Glutamatergic neuron (in vitro differentiated cells): ENCODE data around the gene HOXD12. TPM values are rescaled to one million over a fixed set of nuclear protein-coding genes. Genes with fewer than 3 reads are reported as not detected.

Experiments used
- DNase-seq: peaks from one replicate; pipeline ENCODE4 v3.0.0; 2022
- H3K27ac Mint-ChIP-seq: one replicate; pipeline ENCODE4 v1.8.0; 2020; ENCODE audit warnings: mild to moderate bottlenecking, mixed read lengths, inconsistent platforms; ENCODE audit not compliant: unreplicated experiment
- H3K27me3 Mint-ChIP-seq: one replicate; pipeline ENCODE4 v1.8.0; 2020; ENCODE audit warnings: mild to moderate bottlenecking, moderate library complexity, mixed read lengths, inconsistent platforms; ENCODE audit not compliant: unreplicated experiment
- H3K36me3 Mint-ChIP-seq: one replicate; pipeline ENCODE4 v1.8.0; 2020; ENCODE audit warnings: mild to moderate bottlenecking, mixed read lengths, inconsistent platforms; ENCODE audit not compliant: unreplicated experiment
- H3K4me1 Mint-ChIP-seq: one replicate; pipeline ENCODE4 v1.8.0; 2020; ENCODE audit warnings: mild to moderate bottlenecking, low read depth, mixed read lengths, inconsistent platforms; ENCODE audit not compliant: unreplicated experiment
- H3K4me3 Mint-ChIP-seq: one replicate; pipeline ENCODE4 v1.8.0; 2020; ENCODE audit warnings: mild to moderate bottlenecking, mixed read lengths, inconsistent platforms; ENCODE audit not compliant: unreplicated experiment
- H3K9me3 Mint-ChIP-seq: one replicate; pipeline ENCODE4 v1.8.0; 2020; ENCODE audit warnings: mild to moderate bottlenecking, moderate library complexity, mixed read lengths, inconsistent platforms; ENCODE audit not compliant: unreplicated experiment
- microRNA-seq: library from miRNA; unstranded; fragments of <30 nt; microRNA quantifications from one replicate; pipeline ENCODE4, GENCODE V29; 2020; ENCODE audit not compliant: unreplicated experiment
- total RNA-seq: library from RNA; stranded (reverse); fragmentation: NEBNext Ultra II Directional; extraction: Animal tissue kit (Norgen Biotek cat#: 25700); gene quantifications from one replicate; pipeline ENCODE4 v1.2.1, GENCODE V29; 2021; ENCODE audit not compliant: unreplicated experiment
- TF ChIP-seq, protein P1 (sequence below): fragments of 200-600 bp; sonication (generic); IDR thresholded peaks from one replicate; pipeline ENCODE4 v1.5.0; 2021; ENCODE audit not compliant: partially characterized antibody, unreplicated experiment

The HOXD12 gene
- total RNA-seq, 1 donor from 2014 or later, result not detected

DNA sequence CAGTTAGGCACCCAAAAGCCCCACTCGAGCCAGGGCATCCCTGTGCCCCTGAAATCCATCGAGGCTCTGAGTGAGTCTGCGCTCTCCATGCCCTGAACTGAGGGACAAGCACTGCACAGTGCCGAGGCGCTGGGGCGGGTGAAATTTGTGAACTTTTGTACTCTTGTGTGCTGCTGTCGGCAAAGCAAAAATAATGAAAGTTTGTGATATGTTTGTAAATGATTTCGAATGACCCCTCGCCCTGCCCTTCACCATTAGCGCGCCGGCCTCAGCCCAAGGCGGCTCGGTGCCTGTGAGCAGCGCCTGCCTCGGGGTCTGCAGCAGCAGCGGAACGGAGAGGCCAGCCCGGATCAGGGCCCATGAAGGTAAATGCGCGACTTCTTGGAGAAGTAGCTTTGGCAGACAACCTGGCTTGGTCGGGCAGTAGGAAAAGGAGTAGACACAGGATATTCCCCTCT is 49.9 kb downstream of the HOXD12 start:
- DNase-seq, result no peak
- TF ChIP-seq, protein P1, sequence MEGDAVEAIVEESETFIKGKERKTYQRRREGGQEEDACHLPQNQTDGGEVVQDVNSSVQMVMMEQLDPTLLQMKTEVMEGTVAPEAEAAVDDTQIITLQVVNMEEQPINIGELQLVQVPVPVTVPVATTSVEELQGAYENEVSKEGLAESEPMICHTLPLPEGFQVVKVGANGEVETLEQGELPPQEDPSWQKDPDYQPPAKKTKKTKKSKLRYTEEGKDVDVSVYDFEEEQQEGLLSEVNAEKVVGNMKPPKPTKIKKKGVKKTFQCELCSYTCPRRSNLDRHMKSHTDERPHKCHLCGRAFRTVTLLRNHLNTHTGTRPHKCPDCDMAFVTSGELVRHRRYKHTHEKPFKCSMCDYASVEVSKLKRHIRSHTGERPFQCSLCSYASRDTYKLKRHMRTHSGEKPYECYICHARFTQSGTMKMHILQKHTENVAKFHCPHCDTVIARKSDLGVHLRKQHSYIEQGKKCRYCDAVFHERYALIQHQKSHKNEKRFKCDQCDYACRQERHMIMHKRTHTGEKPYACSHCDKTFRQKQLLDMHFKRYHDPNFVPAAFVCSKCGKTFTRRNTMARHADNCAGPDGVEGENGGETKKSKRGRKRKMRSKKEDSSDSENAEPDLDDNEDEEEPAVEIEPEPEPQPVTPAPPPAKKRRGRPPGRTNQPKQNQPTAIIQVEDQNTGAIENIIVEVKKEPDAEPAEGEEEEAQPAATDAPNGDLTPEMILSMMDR, result no peak
- H3K27me3 Mint-ChIP-seq, result peaks cover 43% of the 10 kb centered on the region

GRCh38 chr2:176149939-176150583 is 50.5 kb downstream of the HOXD12 start:
- DNase-seq, result no peak
- no peak overlapping the region for H3K4me3 Mint-ChIP-seq
- H3K27ac Mint-ChIP-seq, result no peak overlapping the region
- H3K36me3 Mint-ChIP-seq, result no peaks in the 10 kb centered on the region
- peaks cover 8% of the 10 kb centered on the region for H3K9me3 Mint-ChIP-seq
- peaks cover 45% of the 10 kb centered on the region for H3K27me3 Mint-ChIP-seq
- TF ChIP-seq, protein P1, result no peak
- no peaks in the 10 kb centered on the region for H3K4me1 Mint-ChIP-seq

More for the DNA sequence above, 49.9 kb downstream of the HOXD12 start:
- Mint-ChIP-seq H3K36me3 (no peaks in the 10 kb centered on the region), H3K9me3 (peaks cover 8% of the 10 kb centered on the region), H3K4me1 (no peaks in the 10 kb centered on the region), H3K4me3 (no peak overlapping the region), H3K27ac (no peak overlapping the region)

DNA sequence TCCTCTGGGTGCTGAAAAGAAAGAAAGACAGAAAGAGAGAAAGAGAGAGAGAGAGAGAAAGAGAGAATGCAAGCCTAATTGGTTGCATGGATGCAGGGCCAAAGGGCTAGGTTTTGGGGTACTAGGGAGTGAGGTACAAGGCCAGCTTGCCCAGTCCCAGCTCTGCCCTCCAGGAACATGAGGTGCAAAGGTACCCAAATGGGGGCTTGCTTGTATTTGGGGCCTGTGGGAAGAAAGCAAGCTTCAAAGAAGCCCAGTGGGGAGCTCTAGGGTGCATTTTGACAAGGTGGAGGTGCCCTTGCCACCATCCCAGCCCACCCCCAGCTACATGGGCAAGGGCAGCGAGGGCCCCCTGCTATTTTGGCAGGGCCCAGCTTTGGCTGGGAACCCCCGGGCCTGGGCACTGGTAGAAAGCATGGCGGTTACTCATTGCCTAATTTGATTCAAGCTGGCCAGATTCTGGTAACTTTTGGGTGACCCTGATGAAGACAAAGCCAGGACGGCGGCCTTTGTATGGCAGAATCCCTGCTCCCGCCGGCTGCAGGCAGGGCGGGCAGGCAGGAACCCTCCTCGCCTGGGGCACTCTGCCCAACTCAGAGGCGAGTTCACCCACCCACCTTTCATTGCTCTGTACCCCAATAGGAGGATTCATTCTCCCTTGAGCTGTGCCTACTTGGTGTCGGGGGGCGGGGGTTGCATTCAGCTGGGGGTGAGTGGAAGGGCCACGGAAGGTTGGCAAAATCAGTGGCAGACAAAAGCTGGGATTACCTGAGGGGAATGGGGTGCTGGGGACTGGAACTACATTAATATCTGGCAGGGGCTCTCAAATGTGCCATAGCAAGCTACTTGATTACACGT is 51.2 kb downstream of the HOXD12 start:
- TF ChIP-seq, protein P1, result no peak
- no peak for DNase-seq
- H3K9me3 Mint-ChIP-seq, result peaks cover 10% of the 10 kb centered on the region
- no peak overlapping the region for H3K27ac Mint-ChIP-seq
- no peaks in the 10 kb centered on the region for H3K4me1 Mint-ChIP-seq
- H3K36me3 Mint-ChIP-seq, result no peaks in the 10 kb centered on the region
- no peak overlapping the region for H3K4me3 Mint-ChIP-seq
- H3K27me3 Mint-ChIP-seq, result peaks cover 46% of the 10 kb centered on the region

GRCh38 chr2:176151442-176152287 is 52.1 kb downstream of the HOXD12 start, which contains the start of gene HOXD4:
Gene HOXD4, plus strand, starts transcription at chr2:176151550. Its CDS starts 84 bp downstream, at chr2:176151634.
- H3K9me3 Mint-ChIP-seq, result peaks cover 10% of the 10 kb centered on the region
- H3K4me3 Mint-ChIP-seq, result no peak within 1 kb of the TSS
- peak; percentile 25 for DNase-seq
- H3K27ac Mint-ChIP-seq, result no peak within 1 kb of the TSS
- no peaks in the 10 kb centered on the region for H3K36me3 Mint-ChIP-seq
- no peaks in the 10 kb centered on the region for H3K4me1 Mint-ChIP-seq
- TF ChIP-seq, protein P1, result no peak
- peaks cover 41% of the 10 kb centered on the region for H3K27me3 Mint-ChIP-seq

Small RNA genes lying within 50 kb of the gene (microRNA-seq; reads per million reads assigned to microRNA genes)
- 25.5 reads per million, percentile 61 among the genes with 10 or more reads in this experiment for gene MIR10B

Other genes with a start within 250 kb of the HOXD12 start
- 78.2 TPM for gene LNPK, start 97.5 kb upstream of the HOXD12 start, total RNA-seq
- 0.76 TPM for gene EVX2, start 15.8 kb upstream of the HOXD12 start, total RNA-seq
- gene HOXD13, start 7.1 kb upstream of the HOXD12 start, total RNA-seq, result 0.17 TPM
- gene HOXD11, start 7.5 kb downstream of the HOXD12 start, total RNA-seq, result not detected
- gene HOXD10, start 17.0 kb downstream of the HOXD12 start, total RNA-seq, result not detected
- gene HOXD9, start 22.9 kb downstream of the HOXD12 start, total RNA-seq, result 0.44 TPM
- gene HOXD8, start 29.9 kb downstream of the HOXD12 start, total RNA-seq, result 0.27 TPM
- not detected for gene HOXD4, start 51.8 kb downstream of the HOXD12 start, total RNA-seq
- gene HOXD3, start 57.5 kb downstream of the HOXD12 start, total RNA-seq, result not detected
- not detected for gene HOXD1, start 88.9 kb downstream of the HOXD12 start, total RNA-seq
- 35.7 TPM for gene MTX2, start 169.6 kb downstream of the HOXD12 start, total RNA-seq